PC-3 (cell line): Measurements from ENCODE around the gene LPIN2.

ENCODE experiments used
- CTCF ChIP-seq: fragments of 300-600 bp; sonication (generic); conservative IDR thresholded peaks from 2 replicates; pipeline ENCODE4 v1.5.1; 2017; ENCODE audit warnings: antibody characterized with exemption, low read depth, mild to moderate bottlenecking, low read length
- EZH2 ChIP-seq: fragments of 300-600 bp; sonication (generic); IDR thresholded peaks from one replicate; pipeline ENCODE4 v1.6.1; 2017; ENCODE audit warnings: antibody characterized with exemption, mild to moderate bottlenecking, low read length; ENCODE audit not compliant: unreplicated experiment

GRCh38 chr18:2987876-2988790 is 24.8 kb downstream of the LPIN2 start:
- no peak for TF ChIP-seq CTCF
- TF ChIP-seq EZH2, result no peak
